GM21423 (cell line): ENCODE data around the gene ADGB.
"Not testable (repeated sequence)": the region's sequence is repeated elsewhere in the genome, so short reads cannot be mapped to it uniquely, and the experiment has no call there.

Experiments
- ATAC-seq: cut with Tn5 transposase; IDR thresholded peaks from one replicate; pipeline ENCODE4 v1.9.1; 2021; ENCODE audit warnings: mild to moderate bottlenecking, moderate library complexity; ENCODE audit not compliant: unreplicated experiment

Gene ADGB

DNA sequence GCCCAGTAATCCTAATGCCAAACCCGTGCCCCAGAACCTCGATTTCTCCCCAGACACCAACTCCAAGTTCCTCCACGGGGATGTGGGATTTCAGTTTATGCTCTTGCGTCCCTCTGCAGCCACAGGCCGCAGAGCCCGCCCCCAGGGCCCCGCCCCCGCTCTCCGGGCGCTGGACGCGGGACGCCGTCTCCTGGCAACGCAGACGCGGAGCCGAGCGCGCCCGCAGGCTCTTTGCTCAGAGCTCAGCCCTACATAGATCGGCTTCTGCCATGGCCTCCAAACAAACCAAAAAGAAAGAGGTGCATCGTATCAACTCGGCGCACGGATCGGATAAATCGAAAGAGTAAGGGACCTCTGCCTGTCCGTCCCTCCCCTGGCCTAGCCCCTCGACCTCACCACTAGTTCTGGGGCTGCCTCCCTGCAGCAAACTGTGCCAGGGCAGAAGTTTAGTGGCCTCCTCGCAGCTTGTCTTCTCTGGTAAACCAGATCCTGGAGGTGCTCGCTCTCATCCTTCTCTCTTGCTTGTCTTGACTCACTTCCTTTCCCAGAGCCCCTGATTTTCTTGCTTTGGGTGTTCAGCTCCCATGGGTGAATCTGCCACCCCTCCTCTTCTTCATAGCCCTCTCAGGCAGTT, at the start of gene ADGB:
ADGB (plus strand) TSS at position 201 of the 634 bp plus-strand sequence; CDS start at position 270, 69 bp downstream.
- no peak for ATAC-seq

DNA sequence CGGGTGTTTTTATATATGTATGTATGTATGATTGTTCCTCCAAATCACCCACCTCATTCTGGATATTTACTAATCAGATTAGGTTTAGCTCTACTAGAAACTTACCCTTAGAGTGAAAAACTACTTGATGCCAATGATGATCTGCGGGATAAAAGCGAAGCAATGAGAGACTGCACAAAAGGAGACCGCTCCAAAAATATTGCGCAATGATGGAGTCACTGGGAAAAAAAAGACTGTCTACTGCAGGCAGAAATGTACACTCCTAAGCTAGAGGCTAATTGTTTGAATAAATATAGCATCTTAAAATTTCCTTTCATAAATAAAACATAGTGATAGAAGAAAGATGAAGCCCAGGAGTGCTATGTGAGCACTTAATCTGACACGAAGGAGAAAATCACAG, 47.9 kb upstream of the ADGB start:
- no peak for ATAC-seq

DNA sequence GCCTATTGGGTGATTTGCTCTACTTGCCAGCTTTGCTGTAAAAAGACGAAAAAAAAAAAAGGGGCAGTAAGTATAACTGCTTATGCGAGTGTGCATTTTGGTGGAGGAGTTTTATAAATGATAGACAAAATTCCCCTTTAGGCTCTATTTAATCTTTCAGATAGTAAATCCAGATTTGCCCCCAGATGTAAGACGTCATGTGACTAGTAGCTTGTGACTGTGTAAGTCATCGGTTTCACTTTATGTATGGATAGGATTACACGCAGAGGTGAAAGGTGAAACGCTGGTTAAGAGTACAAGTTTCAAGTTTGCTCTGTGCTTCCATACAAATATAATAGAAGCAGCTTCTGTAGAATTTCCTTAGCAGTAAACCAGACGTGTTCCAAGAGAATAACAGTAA, 47.2 kb upstream of the ADGB start:
- ATAC-seq: no peak

DNA sequence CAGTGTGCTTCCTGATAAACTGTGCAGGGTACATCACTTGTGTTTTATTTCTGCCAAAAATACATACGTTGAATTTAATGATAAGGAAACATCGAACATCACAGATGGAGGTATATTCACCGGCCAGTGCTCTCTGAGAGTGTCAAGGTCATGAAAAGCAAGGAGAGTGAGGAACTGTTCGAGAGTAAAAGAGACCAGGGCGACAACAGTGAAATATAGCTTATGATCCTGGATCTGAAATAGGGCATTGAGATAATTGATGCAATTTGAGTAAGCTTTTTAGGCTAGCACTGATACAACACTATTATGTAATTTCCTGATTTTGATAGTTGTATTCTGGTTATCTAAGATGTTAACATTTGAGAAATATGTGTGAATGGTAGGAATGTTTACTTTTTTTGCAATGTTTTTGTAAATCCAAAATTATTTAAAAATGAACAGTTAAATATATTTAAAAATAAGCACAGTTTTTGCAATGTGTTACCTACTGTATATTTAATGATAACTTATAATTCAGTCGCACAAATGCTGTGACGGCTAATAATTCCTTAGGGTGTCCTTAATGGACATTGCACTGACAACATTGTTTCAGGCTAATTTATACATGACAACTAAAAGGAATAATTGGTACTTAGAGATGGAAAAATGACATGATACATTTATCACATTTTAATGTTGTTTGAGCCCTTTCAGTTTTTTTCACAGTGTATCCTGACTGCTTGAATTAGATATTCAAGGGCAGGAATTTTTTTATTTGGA, 45.2 kb upstream of the ADGB start:
- no peak for ATAC-seq

DNA sequence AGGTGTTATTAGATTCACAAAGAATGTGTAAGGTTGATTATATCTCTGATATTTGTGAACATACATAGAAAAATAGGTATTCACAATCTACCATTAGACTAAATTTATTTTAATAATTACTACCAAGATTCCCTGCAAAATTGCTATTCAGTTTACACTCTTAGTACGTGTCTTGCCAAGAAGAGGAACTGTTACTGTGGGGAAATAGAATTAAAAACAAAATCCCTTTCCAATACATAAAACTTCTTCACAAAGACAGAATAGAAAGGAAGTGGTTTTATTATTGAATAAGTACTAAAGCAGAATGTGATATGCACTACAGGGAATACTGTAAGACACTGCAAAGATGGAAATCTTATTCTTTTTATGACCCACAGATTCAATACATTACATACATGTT, 38.2 kb upstream of the ADGB start:
- no peak for ATAC-seq

GRCh38 chr6:146566661-146567060, 32.1 kb upstream of the ADGB start:
- not testable (repeated sequence) for ATAC-seq

DNA sequence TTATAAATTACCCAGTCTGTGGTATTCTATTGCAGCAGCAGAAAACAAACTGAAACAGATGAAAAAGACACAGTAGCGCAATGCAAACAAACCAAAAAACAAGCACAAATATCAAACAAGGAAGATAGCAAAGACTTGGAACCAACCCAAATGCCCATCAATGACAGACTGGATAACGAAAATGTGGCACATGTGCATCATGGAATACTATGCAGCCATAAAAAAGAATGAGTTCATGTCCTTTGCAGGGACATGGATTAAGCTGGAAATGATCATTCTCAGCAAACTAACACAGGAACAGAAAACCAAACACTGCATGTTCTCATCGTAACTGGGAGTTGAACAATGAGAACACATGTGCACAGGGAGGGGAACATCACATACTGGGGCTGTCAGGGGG, 30.2 kb upstream of the ADGB start:
- ATAC-seq: not testable (repeated sequence)

DNA sequence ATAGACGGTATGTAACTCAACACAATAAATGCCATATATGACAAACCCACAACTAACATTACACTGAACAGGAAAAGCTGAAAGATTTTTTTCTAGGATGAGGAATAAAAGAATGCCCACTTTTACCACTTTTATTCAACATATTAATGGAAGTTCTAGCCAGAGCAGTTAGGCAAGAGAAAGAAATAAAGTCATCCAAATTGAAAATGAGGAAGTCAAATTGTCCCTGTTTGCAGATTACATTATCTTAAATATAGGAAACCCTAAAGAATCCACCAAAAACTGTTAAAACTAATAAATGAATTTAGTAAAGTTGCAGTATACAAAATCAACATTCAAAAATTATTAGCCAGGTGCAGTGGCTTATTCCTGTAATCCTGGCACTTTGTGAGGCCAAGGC, 24.6 kb upstream of the ADGB start:
- ATAC-seq: no peak

- no peak for ATAC-seq
Observed at GRCh38 chr6:146578054-146578453, 20.7 kb upstream of the ADGB start.

- no peak for ATAC-seq
Observed at GRCh38 chr6:146581968-146582367, 16.8 kb upstream of the ADGB start.

DNA sequence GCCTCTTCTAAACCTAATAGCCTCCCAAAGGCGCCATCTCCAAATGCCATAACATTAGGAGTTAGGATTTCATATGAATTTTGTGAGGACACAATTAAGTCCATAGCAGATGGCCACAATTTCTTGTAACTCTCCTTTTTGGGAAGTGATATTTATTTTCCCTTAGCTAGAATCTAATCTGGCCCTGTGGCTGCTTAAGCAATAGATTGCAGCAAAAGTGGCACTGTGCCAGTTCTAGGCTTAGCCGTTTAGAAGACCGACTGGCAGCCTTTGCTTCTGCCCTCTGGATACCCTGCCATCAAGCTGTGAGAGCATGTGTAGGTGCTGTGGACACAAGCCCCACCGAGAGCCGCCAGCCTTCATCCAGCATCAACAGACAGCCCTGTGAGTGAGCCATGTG, 15.9 kb upstream of the ADGB start:
- no peak for ATAC-seq

GRCh38 chr6:146583966-146584365, 14.8 kb upstream of the ADGB start:
- ATAC-seq: no peak

DNA sequence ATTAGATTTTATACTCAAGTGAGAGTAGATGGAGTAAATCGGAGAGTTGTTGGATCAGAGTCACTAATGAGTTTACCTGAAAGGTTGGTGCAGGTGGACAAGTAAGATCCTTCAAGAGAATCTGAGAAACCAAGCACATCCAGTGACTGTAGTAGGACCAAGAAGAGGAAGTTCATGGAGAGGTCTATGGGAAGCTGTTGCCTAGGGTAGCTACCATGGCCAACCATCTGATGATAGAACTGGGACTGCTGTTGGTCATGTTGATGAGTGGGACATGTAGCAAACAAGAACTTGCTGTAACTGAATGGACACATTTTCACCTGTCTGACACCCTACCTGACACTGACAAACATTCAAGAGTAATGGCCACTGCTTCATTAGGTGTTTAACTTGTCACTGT, 11.3 kb upstream of the ADGB start:
- no peak for ATAC-seq

GRCh38 chr6:146590492-146590891, 8.3 kb upstream of the ADGB start:
- no peak for ATAC-seq

DNA sequence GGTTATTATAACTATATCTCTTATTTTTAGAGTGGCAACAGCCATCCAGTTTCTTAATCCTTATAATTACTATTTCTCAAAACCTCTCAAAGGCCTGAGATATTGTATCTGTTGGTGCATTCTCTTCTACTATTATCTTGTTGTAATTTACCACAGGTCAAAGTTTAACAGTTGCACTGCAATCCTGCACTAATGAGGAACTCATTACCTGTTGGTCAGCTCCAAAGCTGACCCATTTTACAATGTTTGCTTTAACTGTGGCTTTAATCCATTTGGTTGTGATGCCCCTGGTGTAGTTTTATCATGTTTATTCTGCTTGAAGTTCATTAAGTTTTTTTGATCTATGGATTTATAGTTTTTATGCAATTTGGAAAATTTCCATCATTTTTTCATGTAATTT, 6.3 kb upstream of the ADGB start:
- ATAC-seq: no peak

DNA sequence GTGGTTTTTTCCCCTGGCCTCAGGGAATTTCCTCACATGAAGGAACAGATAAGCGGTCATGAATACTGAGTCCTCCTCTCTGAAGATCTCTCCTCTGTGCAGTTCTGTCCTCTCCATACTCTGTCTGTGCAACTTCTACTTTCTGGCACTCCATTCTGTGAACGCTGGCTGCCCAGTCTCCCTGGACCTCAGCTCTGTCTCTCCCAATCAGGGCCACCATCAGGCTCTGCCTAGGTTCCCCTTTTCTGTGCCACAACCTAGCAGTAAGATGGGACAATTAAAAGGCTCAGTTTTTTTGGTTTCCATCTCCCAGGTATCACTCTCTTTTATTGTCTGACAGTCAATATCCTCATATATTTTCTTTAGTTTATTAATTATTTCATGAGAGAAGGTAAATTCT, 4.8 kb upstream of the ADGB start:
- ATAC-seq: no peak

DNA sequence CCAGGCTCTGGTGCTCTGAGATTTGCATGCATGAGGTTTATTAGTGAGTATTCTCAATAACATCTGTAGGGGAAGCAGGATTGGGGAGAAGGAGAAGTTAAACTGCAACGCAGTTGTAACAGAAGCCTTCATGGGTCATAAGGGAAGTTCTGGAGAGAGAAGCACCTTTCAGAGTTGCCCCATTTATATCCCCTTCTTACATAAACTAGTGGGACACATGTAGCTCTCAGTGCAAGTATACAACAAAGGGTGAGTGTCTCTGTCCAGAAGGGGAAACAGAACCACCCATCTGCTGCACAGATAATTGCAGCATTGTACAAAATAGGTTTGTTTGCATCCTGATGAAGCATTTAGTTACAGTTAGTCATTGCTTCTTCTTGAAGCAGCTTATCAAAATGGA, 4.3 kb upstream of the ADGB start:
- no peak for ATAC-seq

DNA sequence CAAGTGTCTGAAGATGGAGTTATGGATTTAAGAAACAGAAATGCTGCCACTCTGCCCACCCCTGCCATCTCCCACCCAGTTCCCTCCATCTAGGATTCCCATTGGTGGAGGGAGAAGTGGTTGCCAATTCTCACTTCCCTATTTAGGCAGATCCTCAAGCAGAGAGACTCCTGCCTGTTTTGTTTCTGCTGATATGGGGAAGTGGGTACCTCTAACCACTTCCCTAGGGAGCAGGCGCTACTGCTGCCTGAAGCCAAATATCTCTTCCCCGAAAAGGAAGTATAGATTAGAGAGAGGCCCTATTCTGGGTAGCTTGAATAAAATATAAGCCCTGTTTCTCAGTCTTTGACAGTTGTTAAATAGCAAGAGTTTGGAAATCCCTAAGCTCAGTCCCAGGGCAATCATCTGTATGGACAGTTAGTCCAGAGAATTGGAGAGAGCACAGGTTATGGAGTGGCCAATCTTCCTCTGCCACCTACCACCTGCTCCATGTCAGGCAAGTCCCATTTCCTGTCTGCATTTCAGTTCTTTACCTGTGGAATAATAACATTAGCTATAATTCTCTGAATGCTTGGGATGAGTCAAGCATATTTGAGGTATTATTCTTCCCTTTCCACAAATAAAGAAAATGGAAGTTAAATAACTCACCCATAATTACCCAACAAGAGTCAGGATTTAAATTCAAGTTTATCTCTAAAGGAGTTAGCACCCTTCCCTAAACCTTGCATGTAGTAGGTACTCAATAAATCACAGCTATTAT, 2.6 kb upstream of the ADGB start:
- ATAC-seq: peak; percentile 48

DNA sequence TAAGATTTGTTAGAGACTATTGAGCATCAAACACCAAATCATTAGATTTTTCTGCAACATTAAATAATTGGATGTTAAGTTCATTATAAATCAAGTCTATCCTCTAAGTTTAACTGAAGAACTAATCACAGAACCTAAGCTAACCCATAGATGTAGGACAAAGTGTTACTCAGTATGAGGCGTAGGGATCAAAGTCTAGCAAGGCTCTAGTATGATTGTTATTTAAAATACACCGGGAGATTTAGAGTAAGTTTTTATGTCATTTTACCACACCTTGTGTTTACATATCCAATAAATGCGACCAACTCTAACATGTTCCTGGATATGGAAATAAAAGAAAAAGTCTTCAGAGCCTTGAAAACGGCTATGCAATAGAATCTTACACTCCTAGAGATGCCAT, 2.6 kb downstream of the ADGB start:
- ATAC-seq: no peak

DNA sequence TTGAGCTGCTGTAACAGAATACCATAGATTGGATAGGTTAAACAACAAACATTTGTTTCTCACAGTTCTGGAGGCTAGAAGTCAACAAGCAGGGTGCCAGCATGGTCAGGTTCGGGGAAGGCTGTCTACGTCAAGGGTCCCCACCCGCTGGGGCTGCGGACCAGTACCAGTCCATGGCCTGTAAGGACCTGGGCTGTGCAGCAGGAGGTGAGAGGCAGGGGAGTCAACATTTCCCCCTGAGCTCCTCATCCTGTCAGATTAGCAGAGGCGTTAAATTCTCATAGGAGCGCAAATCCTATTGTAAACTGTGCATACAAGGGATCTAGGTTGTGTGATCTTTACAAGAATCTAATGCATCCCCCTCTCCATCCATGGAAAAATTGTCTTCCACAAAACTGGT, 3.8 kb downstream of the ADGB start:
- ATAC-seq: no peak

GRCh38 chr6:146613947-146614346, 15.2 kb downstream of the ADGB start:
- ATAC-seq: no peak

GRCh38 chr6:146620655-146621054, 21.9 kb downstream of the ADGB start:
- no peak for ATAC-seq
